ENCODE data around the gene PRDX6. TPM values are rescaled to one million over a fixed set of nuclear protein-coding genes. Genes with fewer than 3 reads are reported as not detected.

PRDX6 gene
- total RNA-seq, 1 donor from 2014 or later = 129 TPM

GRCh38 chr1:173431304-173432045, 45.7 kb upstream of the PRDX6 start:
- Mint-ChIP-seq H3K4me3 (no peak overlapping the region), H3K27ac (peak overlapping the region; percentile 24), H3K27me3 (no peaks in the 10 kb centered on the region), H3K36me3 (ENCODE audit: low read depth) (no peaks in the 10 kb centered on the region), H3K4me1 (peaks cover 25% of the 10 kb centered on the region), H3K9me3 (no peaks in the 10 kb centered on the region)
- CTCF ChIA-PET = interaction anchor here (0.6 to 4.0 kb wide), 10 partner anchors 13 to 787 kb away, joined by 3 to 63 read pairs (median 10); partner anchors contain the start of genes CENPL, DARS2 and PRDX6
- intact Hi-C loops (cut with micrococcal nuclease) = loop anchor here (1.0 to 5.0 kb wide), 8 partner anchors 46 to 786 kb away; partner anchors contain the start of genes CENPL, DARS2, KLHL20 and PRDX6
- POLR2A ChIA-PET = interaction anchor here (1.3 to 2.3 kb wide), 2 partner anchors 14 to 393 kb away, joined by 3 to 13 read pairs; partner anchors contain the start of genes CENPL and DARS2
- ATAC-seq (ENCODE audit: low read depth) (peak; percentile 76), DNase-seq (peak; percentile 63)
- peak; percentile 50 for TF ChIP-seq CTCF (IDR thresholded peaks at IDR 0.05)

- no peak for TF ChIP-seq CTCF (IDR thresholded peaks at IDR 0.05)
- no peaks in the 10 kb centered on the region for H3K27me3 Mint-ChIP-seq
- ChIA-PET POLR2A (no interaction called here), CTCF (interaction anchor here (3.7 to 4.0 kb wide), 2 partner anchors 14 to 44 kb away, joined by 28 to 63 read pairs; partner anchors contain the start of gene PRDX6)
- peaks cover 25% of the 10 kb centered on the region for H3K4me1 Mint-ChIP-seq
- no peak overlapping the region for H3K27ac Mint-ChIP-seq
- DNase-seq (no peak), ATAC-seq (ENCODE audit: low read depth) (no peak)
- intact Hi-C loops (cut with micrococcal nuclease) = loop anchor here (5.0 kb wide), 3 partner anchors 505 to 785 kb away; no protein-coding TSS in a partner anchor
- no peaks in the 10 kb centered on the region for H3K9me3 Mint-ChIP-seq
- no peaks in the 10 kb centered on the region for H3K36me3 Mint-ChIP-seq (ENCODE audit: low read depth)
- H3K4me3 Mint-ChIP-seq = no peak overlapping the region
Measured at GRCh38 chr1:173432331-173432730, 44.8 kb upstream of the PRDX6 start.

GRCh38 chr1:173433751-173434326, 43.3 kb upstream of the PRDX6 start:
- TF ChIP-seq CTCF (IDR thresholded peaks at IDR 0.05) = no peak
- DNase-seq = no peak
- no peak for ATAC-seq (ENCODE audit: low read depth)
- intact Hi-C loops (cut with micrococcal nuclease) = loop anchor here (5.0 kb wide), 3 partner anchors 503 to 783 kb away; no protein-coding TSS in a partner anchor
- H3K9me3 Mint-ChIP-seq = no peaks in the 10 kb centered on the region
- peaks cover 2% of the 10 kb centered on the region for H3K36me3 Mint-ChIP-seq (ENCODE audit: low read depth)
- ChIA-PET POLR2A (no interaction called here), CTCF (no interaction called here)
- no peak overlapping the region for H3K27ac Mint-ChIP-seq
- peaks cover 25% of the 10 kb centered on the region for H3K4me1 Mint-ChIP-seq
- no peaks in the 10 kb centered on the region for H3K27me3 Mint-ChIP-seq
- H3K4me3 Mint-ChIP-seq = no peak overlapping the region

GRCh38 chr1:173436841-173437428, 40.2 kb upstream of the PRDX6 start:
- Mint-ChIP-seq H3K4me3 (no peak overlapping the region), H3K36me3 (ENCODE audit: low read depth) (peaks cover 16% of the 10 kb centered on the region), H3K4me1 (no peaks in the 10 kb centered on the region), H3K9me3 (no peaks in the 10 kb centered on the region), H3K27ac (no peak overlapping the region), H3K27me3 (no peaks in the 10 kb centered on the region)
- intact Hi-C loops (cut with micrococcal nuclease) = no loop called here
- CTCF ChIA-PET = no interaction called here
- POLR2A ChIA-PET = no interaction called here
- DNase-seq (no peak), ATAC-seq (ENCODE audit: low read depth) (no peak)
- no peak for TF ChIP-seq CTCF (IDR thresholded peaks at IDR 0.05)

- ATAC-seq (ENCODE audit: low read depth) = no peak
- no peaks in the 10 kb centered on the region for H3K9me3 Mint-ChIP-seq
- intact Hi-C loops (cut with micrococcal nuclease) = no loop called here
- TF ChIP-seq CTCF (IDR thresholded peaks at IDR 0.05) = no peak
- CTCF ChIA-PET = interaction anchor here (1.8 kb wide), 1 partner anchor 9 kb away, joined by 12 read pairs; no protein-coding TSS in a partner anchor
- peaks cover 19% of the 10 kb centered on the region for H3K36me3 Mint-ChIP-seq (ENCODE audit: low read depth)
- POLR2A ChIA-PET = interaction anchor here (1.8 kb wide), 1 partner anchor 38 kb away, joined by 6 read pairs; the partner anchor contains the start of gene PRDX6
- H3K27ac Mint-ChIP-seq = no peak overlapping the region
- H3K27me3 Mint-ChIP-seq = no peaks in the 10 kb centered on the region
- H3K4me3 Mint-ChIP-seq = no peak overlapping the region
- DNase-seq = no peak
- no peaks in the 10 kb centered on the region for H3K4me1 Mint-ChIP-seq
Measured at GRCh38 chr1:173438675-173439074, 38.5 kb upstream of the PRDX6 start.
